ENCODE measurements around the gene ID4.

DNA sequence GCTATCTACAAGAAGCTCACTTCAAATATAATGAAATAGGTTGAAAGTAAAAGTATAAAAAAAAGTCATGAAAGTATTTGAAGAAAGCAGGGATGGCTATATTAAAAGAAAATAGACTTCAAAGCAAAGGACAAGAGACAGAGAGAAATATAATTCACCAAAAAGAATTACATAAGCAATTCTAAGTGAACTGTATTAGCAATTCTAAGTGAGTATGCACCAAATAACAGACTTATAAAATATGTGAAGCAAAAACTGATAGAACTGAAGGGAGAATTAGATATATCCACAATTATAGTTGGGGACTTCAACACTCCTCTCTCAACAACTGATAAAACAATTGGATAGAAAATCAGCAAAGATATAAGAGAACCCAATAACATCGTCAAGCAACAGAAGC lies 38.8 kb upstream of the ID4 start:
- TF ChIP-seq EZH2 (IDR thresholded peaks at IDR 0.05; ENCODE audit: borderline replicate concordance, low read depth, low read length, severe bottlenecking): no peak
- TF ChIP-seq, protein P1, sequence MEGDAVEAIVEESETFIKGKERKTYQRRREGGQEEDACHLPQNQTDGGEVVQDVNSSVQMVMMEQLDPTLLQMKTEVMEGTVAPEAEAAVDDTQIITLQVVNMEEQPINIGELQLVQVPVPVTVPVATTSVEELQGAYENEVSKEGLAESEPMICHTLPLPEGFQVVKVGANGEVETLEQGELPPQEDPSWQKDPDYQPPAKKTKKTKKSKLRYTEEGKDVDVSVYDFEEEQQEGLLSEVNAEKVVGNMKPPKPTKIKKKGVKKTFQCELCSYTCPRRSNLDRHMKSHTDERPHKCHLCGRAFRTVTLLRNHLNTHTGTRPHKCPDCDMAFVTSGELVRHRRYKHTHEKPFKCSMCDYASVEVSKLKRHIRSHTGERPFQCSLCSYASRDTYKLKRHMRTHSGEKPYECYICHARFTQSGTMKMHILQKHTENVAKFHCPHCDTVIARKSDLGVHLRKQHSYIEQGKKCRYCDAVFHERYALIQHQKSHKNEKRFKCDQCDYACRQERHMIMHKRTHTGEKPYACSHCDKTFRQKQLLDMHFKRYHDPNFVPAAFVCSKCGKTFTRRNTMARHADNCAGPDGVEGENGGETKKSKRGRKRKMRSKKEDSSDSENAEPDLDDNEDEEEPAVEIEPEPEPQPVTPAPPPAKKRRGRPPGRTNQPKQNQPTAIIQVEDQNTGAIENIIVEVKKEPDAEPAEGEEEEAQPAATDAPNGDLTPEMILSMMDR (IDR thresholded peaks at IDR 0.05; ENCODE audit: borderline replicate concordance, extremely low read depth, low read length, poor library complexity, severe bottlenecking): no peak

Data from DND-41 (cell line).